HK-2 (cell line): ENCODE measurements around the gene ARID4B.
"Not testable (repeated sequence)": the region's sequence is repeated elsewhere in the genome, so short reads cannot be mapped to it uniquely, and the experiment has no call there.

Source experiments
- DNase-seq: peaks from one replicate; pipeline ENCODE4 v3.0.0-alpha.2; 2018; ENCODE audit not compliant: unreplicated experiment

The ARID4B gene

DNA sequence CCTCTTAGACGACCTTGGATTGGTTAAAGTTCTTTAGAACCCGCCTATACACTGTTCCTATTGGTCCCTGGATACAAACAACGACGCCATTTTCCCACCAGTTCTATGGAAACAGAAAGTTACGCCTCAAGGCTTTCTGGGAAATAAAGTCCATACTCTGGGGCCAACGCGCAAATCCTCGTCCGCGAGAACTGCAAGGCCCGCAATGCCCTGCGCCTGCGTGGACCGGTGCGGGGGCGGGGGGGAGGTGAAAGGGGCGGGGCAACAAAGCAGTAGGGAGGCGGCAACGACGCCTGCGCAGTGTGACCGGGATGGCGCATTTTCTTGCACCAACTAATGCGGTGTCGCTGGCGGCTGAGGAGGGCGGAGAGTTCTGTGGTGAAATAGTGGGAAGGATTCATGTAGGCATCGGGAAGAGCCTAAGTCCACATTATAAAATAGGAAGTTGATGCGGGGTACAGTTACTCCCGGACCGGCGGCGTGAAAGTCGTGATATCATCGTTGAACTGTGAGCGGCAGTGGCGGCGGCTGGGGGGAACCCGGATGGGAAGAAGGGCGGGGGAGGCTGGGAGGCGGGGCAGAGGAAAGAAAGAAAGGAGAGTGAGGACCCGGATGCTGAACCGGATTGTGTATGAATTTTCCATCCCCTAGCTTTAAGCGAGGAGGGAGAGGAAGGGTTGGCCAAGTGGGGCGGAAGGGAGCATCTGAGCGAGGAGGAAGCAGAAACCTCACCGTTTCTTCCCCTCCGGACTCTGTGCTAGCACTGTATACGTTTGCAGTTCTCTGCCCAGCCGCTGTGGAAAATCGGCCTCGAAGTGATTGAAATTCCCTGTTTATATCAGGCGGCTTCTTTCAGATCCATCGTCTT, 526 bp upstream of the ARID4B start, which contains the start of gene GGPS1:
Gene GGPS1, plus strand, starts transcription at position 300 of the 868 bp plus-strand sequence. CDS start 6,695 bp downstream, outside the sequence.
- DNase-seq = peak; percentile 100

GRCh38 chr1:235326719-235327558, 1.0 kb downstream of the ARID4B start:
- DNase-seq = peak; percentile 56

GRCh38 chr1:235325854-235326253, 2.1 kb downstream of the ARID4B start:
- no peak for DNase-seq

GRCh38 chr1:235325139-235325538, 2.8 kb downstream of the ARID4B start:
- no peak for DNase-seq

DNA sequence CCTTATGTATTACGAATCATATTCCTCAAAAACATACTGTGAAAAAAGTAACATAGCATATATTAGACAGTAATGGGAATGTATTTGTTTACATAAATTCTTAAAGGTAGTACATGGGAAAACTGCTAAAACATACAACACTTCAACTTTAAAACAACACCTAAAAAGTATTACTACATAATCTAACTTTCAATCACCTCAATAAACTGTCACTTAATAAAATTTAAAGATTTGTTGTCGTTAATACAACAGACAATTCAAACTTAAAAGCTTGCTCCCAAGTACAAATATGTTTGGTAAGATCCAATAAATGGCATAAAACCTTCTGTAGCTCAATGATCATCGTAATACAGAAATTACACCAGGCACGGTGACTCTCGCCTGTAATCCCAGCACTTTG, 3.7 kb downstream of the ARID4B start:
- DNase-seq = no peak

DNA sequence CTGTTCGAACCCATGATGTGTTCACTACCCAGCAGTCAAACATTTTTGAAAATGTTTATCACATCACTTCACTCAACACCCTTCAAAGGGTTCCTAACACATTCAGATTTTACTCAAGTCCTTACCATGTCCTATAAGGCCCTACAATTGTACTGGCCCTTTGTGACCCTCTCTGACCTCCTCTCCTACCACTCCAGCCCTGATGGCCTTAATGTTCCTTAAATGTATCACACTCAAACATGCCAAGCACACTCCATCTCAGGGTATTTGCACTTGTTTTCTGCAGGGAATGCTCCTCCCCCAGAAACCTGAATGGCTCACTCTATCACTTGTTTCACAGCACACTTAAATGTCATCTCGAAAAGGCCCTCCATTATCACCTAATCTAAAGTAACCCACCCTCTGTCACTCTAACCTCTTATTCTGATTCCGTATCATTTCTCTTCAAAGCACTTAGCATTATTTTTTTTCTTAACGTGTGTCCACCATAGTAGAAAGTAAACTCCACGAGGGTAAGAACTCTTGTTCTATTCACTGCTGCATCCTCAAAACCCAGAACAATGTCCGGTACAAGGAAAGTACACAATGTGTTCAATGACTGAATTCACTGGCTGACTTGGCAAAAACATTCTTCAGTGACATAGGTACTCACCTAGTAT, 7.3 kb downstream of the ARID4B start:
- DNase-seq = no peak

DNA sequence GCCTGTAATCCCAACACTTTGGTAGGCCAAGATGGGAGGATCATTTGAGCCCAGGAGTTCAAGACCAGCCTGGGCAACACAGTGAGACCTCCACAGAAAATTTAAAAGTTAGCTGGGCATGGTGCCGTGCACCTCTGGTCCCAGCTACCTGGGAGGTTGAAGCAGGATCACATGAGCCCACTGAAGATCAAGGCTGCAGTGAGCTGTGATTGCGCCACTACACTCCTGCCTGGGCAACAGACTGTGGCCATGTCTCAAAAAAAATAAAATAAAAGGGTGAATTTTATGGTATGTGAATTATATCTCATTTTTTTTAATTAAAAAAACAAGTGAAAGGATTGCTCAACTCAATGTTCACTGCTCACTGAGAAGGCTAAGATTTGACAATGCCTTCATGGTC, 8.7 kb downstream of the ARID4B start:
- DNase-seq = no peak

DNA sequence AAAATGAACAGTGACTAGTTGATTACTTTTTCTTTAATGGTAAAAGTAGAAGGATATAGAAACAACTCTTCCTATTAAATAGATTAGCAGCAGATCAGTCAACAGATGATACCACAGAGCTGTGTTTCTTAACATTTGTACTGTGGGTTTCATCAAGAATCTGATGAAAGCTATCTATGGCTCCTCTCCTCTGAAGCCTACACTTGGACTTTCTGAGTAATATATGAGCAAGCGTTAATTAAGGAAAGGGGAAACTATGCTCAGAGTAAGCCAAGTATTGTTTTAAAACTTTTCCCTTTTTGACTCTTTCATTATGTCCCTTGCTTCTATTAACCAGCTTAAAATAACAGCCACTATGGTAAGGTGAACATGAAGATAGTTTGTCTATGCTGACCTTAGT, 10.8 kb downstream of the ARID4B start:
- DNase-seq = no peak

DNA sequence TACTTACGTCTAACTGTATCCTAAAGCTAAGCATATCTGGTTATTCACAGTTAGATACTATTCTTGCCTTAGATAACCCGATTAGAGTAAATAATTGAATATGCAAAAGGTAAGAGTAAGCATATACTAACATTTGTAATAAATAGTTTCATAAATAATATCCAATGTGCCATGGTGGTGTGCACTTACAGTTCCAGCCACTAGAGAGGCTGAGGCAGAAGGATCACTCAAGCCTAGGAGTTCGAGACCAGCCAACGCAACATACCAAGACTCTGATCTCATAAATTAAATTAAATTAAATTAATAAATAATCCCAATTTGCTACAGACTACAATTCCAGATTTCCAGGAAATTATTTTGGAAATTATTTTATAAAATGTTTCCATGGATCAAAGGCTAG, 12.2 kb downstream of the ARID4B start:
- no peak for DNase-seq

GRCh38 chr1:235315173-235315572, 12.8 kb downstream of the ARID4B start:
- DNase-seq = no peak

DNA sequence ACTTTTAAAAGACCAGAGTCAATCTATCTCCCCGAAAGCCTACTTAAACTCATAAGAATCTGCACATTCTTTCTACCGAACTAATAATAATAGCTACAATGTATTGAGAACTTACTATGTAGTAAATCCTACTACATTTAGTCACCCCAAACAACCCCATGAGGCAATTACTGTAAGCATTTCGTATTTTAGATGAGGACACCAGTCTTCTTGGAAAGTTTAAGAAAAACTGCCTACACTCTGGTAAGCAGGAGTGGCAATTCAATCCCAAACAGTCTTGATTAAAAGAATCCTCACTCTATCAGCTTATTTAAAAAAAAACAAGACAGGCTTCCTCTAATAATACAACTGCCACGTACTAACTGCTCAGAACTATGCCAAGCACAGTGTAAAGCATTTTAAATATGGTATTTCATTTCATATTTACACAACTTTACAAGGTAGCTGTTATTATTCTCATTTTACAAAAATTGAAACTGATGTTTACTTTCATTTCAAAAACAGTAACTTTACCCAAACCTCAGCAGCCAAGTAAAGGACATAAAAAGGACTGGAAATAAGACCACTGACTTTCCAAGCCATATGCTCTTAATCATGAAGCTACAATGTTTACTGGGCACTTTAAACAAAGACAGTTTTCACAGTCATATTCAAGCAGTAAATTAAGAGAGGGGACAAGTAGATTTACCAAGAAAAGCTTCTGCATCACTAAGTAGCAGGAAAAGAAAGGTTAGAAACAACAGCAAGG, 13.9 kb downstream of the ARID4B start:
- no peak for DNase-seq

GRCh38 chr1:235313262-235313661, 14.7 kb downstream of the ARID4B start:
- no peak for DNase-seq

DNA sequence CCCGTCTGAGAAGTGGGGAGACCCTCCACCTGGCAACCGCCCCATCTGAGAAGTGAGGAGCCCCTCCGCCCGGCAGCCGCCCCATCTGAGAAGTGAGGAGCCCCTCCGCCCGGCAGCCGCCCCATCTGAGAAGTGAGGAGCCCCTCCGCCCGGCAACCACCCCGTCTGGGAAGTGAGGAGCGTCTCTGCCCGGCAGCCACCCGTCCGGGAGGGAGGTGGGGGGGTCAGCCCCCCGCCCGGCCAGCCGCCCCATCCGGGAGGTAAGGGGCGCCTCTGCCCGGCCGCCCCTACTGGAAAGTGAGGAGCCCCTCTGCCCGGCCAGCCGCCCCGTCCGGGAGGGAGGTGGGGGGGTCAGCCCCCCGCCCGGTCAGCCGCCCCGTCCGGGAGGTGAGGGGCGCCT, 18.8 kb downstream of the ARID4B start:
- not testable (repeated sequence) for DNase-seq

DNA sequence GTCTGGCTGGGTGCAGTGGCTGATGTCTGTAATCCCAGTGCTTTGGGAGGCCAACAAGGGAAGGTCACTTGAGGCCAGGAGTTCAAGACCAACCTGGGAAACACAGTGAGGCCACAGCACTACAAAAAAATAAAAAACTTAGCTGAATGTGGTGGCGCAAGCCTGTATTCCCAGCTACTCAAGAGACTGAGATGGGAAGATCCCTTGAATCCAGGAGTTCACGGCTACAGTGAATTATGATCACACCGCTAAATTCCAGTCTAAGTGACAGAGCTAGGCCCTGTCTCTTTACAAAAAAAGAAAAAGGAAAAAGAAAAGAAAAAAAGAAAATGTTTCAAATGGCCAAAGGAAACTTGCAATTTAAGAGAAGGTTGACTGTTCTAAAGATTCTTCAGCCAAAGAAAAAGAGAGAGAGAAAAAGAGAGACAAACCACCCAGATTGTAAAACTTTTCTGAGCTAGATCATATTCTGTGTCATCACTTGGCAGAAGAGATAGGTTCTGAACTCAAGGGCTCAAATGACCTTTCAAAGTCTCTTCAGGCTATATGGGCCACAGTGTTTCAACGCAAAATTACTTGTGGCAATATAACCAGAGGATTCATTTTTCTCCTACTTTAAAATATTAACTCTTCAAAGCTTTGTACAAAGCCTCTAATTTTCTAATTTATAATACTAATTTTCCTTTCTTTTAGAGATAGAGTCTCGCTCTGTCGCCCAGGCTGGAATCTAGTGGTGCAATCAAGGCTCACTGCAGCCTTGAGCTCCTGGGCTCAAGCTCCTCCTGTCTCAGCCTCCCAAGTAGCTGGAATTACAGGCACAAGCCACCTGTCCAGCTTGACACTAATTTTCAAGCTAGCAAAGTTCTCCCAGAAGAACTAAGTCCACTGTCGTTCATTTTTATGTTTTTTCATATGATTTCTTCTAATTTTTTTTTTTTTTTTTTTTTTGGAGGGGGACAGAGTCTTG, 20.5 kb downstream of the ARID4B start:
- DNase-seq = no peak

DNA sequence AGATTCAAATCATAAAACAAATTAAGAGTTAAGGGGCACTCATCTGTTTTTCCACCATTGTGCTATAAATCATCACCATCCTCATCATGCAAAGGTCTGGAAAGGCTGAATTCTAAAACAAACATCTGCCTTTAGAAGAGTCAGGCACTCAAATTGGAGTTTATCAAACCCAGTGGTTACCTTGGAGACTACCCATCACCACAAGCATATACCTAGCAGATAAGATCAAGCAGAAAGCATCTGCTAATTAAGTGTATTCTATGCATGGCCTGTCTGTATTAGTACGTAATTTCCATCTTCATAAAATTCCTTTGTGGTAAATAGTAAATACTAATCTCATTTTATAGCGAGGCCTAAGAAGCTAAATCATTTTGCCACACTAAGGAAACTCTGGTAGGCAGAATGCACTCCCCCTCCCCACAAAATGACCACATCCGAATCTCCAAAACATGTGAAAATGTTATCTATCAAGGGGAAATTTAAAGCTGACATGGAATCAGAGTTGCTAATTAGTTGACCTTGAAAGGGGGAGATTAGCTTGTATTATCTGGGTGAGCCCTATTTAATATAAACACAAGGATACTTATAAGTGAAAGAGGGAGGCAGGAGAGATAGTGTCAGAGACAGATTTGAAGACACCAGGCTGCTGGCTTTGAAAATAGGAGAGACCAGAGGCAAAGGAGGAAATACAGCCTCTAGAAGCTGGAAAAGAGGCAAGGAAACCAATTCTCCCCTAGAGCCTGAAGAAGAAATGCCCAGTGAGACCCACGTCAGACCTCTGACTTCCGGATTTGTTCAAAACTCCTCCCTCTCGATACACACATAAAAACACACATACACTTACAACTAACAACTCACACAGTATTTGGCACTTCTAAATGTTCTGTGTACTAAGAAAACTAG, 23.2 kb downstream of the ARID4B start:
- no peak for DNase-seq

- no peak for DNase-seq
Observed at GRCh38 chr1:235302143-235302542, 25.8 kb downstream of the ARID4B start.

DNA sequence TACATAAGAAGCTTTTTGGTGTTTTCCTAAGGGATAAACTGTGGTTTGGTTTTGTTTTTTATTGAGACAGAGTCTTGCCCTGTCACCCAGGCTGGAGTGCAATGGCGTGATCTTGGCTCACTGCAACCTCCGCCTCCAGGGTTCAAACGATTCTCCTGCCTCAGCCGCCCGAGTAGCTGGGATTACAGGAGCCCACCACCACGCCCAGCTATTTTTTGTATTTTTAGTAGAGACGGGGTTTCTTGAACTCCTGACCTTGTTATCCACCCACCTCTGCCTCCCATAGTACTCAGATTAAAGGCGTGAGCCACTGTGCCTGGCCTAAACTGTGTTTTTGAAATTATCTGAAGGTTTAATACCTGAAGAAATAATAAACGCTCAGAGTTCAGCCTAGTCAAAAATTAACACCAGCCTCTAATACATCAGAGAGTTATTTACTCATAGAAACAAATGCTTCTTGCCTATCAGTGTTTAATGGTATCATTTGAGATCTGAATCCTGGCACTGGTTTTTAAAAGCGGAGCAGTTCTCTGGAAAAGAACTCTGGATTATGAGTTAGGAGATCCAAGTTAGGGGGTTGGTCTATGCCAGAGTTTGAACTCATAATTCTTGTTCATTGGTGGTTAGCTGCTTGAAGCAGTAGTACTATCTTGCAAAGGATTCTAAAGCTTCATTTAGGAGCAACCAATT, 28.7 kb downstream of the ARID4B start:
- no peak for DNase-seq

GRCh38 chr1:235298758-235299157, 29.2 kb downstream of the ARID4B start:
- no peak for DNase-seq

- no peak for DNase-seq
Observed at GRCh38 chr1:235297579-235297978, 30.4 kb downstream of the ARID4B start.
